ENCODE data around the gene TRDN.

DNA sequence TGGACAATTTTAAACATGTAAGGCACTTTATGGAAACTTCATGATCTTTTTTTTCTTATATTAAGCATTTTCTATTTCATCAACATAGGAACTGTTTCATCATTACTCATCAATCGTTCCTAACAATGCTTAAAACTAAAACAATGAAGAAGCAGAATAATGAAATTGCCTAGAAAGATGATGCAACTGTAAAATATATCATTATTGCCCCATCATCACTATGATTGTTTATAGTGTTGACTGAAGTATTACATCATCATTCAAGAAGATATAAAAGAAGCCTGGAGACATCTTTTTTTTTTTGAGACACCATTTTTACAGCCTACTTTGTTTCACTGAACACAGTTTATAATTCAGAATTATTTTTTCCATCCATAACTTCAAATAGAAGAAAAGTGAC, 147.2 kb downstream of the TRDN start:
- TF ChIP-seq, protein P1, sequence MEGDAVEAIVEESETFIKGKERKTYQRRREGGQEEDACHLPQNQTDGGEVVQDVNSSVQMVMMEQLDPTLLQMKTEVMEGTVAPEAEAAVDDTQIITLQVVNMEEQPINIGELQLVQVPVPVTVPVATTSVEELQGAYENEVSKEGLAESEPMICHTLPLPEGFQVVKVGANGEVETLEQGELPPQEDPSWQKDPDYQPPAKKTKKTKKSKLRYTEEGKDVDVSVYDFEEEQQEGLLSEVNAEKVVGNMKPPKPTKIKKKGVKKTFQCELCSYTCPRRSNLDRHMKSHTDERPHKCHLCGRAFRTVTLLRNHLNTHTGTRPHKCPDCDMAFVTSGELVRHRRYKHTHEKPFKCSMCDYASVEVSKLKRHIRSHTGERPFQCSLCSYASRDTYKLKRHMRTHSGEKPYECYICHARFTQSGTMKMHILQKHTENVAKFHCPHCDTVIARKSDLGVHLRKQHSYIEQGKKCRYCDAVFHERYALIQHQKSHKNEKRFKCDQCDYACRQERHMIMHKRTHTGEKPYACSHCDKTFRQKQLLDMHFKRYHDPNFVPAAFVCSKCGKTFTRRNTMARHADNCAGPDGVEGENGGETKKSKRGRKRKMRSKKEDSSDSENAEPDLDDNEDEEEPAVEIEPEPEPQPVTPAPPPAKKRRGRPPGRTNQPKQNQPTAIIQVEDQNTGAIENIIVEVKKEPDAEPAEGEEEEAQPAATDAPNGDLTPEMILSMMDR (IDR thresholded peaks at IDR 0.05; ENCODE audit: low read depth, low read length, poor library complexity, severe bottlenecking): no peak
- no peak for TF ChIP-seq EZH2phosphoT487 (IDR thresholded peaks at IDR 0.05; ENCODE audit: borderline replicate concordance, low read length)

All from DOHH2 (cell line).